Measurements from ENCODE around the gene FXYD3. TPM values are rescaled to one million over a fixed set of nuclear protein-coding genes. Genes with fewer than 3 reads are reported as not detected.

The FXYD3 gene
- polyA plus RNA-seq, 1 of the 3 experiments (the other 2 are of a cell fraction) = not detected

GRCh38 chr19:35167251-35168119, 51.9 kb downstream of the FXYD3 start (continued):
- TF ChIP-seq REST (IDR thresholded peaks at IDR 0.05; ENCODE audit: low read depth, low read length) (no peak), CTCF (IDR thresholded peaks at IDR 0.05) (no peak), SMC3 (IDR thresholded peaks at IDR 0.05; ENCODE audit: low read depth, low read length) (no peak), FOXM1 (IDR thresholded peaks at IDR 0.05; ENCODE audit: low read depth) (no peak), RCOR1 (IDR thresholded peaks at IDR 0.05; ENCODE audit: low read length) (no peak), RFX5 (IDR thresholded peaks at IDR 0.05; ENCODE audit: low read length) (no peak)

GRCh38 chr19:35168196-35168595, 52.6 kb downstream of the FXYD3 start:
- DNase-seq = no peak
- TF ChIP-seq GATA2 (CRISPR knock-in tag; IDR thresholded peaks at IDR 0.05) (0 out of 2 replicates have a peak, but pooled peaks have one; percentile 16), CTCF (IDR thresholded peaks at IDR 0.05) (peak; percentile 10; the same call in 1 of the 2 replicates), EP300 (IDR thresholded peaks at IDR 0.05; ENCODE audit: borderline replicate concordance in 1 of 2, low read depth in 1 of 2, low read length in 1 of 2) (no peak)
- H3K9me3 ChIP-seq = no peaks in the 10 kb centered on the region
- H2AFZ ChIP-seq (ENCODE audit: low read depth) = no peak overlapping the region
- ChIA-PET POLR2A (no interaction called here), CTCF (interaction anchor here (1.3 kb wide), 1 partner anchor 12 kb away, joined by 4 read pairs; no protein-coding TSS in a partner anchor)
- no peaks in the 10 kb centered on the region for H3K9me2 ChIP-seq
- no peak overlapping the region for H3K4me2 ChIP-seq
- H3K36me3 ChIP-seq (replicated peaks in 1 of 2; ENCODE audit: control insufficient read depth in 1 of 2, insufficient read depth in 2 of 2, low read length in 1 of 2) = peaks cover 8 to 45% of the 10 kb centered on the region in 2 experiments
- WGBS (ENCODE audit: low lambda C conversion rate) = 45% methylated on average over 3 of the region's 3 CpGs
- no peaks in the 10 kb centered on the region; a peak in 1 of 4 replicates for H3K4me1 ChIP-seq (ENCODE audit: control insufficient read depth in 1 of 2, insufficient read depth in 2 of 2, low read depth in 1 of 2, low read length in 1 of 2)
- no peaks in the 10 kb centered on the region for H3K79me2 ChIP-seq (ENCODE audit: insufficient read depth)
- H3K27ac ChIP-seq (ENCODE audit: low read depth in 2 of 2, low read length in 1 of 2) = no peak overlapping the region
- no peaks in the 10 kb centered on the region for H3K27me3 ChIP-seq (ENCODE audit: insufficient read depth)
- H3F3A ChIP-seq (replicated peaks; ENCODE audit: insufficient read depth) = peaks cover 4% of the 10 kb centered on the region
- no peak overlapping the region for H3K9ac ChIP-seq
- no peaks in the 10 kb centered on the region for H4K20me1 ChIP-seq (ENCODE audit: insufficient read depth)
- H3K4me3 ChIP-seq (ENCODE audit: low read depth in 2 of 2, low read length in 1 of 2) = no peak overlapping the region

All from SK-N-SH (cell line).